H1 (cell line): ENCODE measurements around the gene IL7R. TPM values are rescaled to one million over a fixed set of nuclear protein-coding genes. Genes with fewer than 3 reads are reported as not detected.

Experiments
- CTCF ChIA-PET: fragments of 300-600 bp; sonication (Branson Sonifier 250); formaldehyde crosslinking; loops from one replicate; lab custom pipeline; 2021; ENCODE audit not compliant: partially characterized antibody; lab: Charles Lee
- POLR2A ChIA-PET: fragments of 300-600 bp; sonication (Branson Sonifier 250); formaldehyde crosslinking; loops from one replicate; lab custom pipeline; 2021; ENCODE audit warnings: inconsistent platforms; ENCODE audit not compliant: partially characterized antibody; lab: Charles Lee
- DNase-seq, 2 experiments: peaks; one replicate each; pipeline versions ENCODE4 v3.0.0 to v3.0.0-alpha.2; 2010 to 2022; ENCODE audit warnings: low spot score in 2 of 2, low read depth in 1 of 2, mixed read lengths in 1 of 2
- FAIRE-seq: peaks from 2 replicates; lab custom pipeline; 2011; peaks lifted over from hg19 to GRCh38; lab: Jason Lieb, UNC
- H2AFZ ChIP-seq: 2 replicates; pipeline ENCODE4 v1.8.1; 2012; ENCODE audit warnings: low read length, inconsistent platforms
- H2AK5ac ChIP-seq: 2 replicates; pipeline ENCODE4 v1.6.1; 2013; ENCODE audit warnings: low read depth, low read length
- H2BK120ac ChIP-seq: replicated peaks from 2 replicates; pipeline ENCODE3; 2013; ENCODE audit warnings: low read depth, low read length, inconsistent platforms
- H2BK12ac ChIP-seq: 2 replicates; pipeline ENCODE4 v1.6.1; 2013; ENCODE audit warnings: low read depth, low read length
- H2BK15ac ChIP-seq: 2 replicates; pipeline ENCODE4 v1.6.1; 2013; ENCODE audit warnings: low read length
- H2BK20ac ChIP-seq: 2 replicates; pipeline ENCODE4 v1.6.1; 2013; ENCODE audit warnings: low read length
- H2BK5ac ChIP-seq: 2 replicates; pipeline ENCODE4 v1.6.1; 2013; ENCODE audit warnings: low read depth, low read length
- H3K14ac ChIP-seq: 2 replicates; pipeline ENCODE4 v1.6.1; 2013; ENCODE audit warnings: inconsistent platforms; ENCODE audit not compliant: insufficient read length
- H3K18ac ChIP-seq: 2 replicates; pipeline ENCODE4 v1.6.1; 2013; ENCODE audit warnings: low read length; ENCODE audit errors: extremely low read depth
- H3K23ac ChIP-seq: 2 replicates; pipeline ENCODE4 v1.6.1; 2013; ENCODE audit warnings: inconsistent platforms; ENCODE audit not compliant: insufficient read length
- H3K23me2 ChIP-seq: 2 replicates; pipeline ENCODE4 v1.6.1; 2013; ENCODE audit warnings: low read depth, low read length
- H3K27ac ChIP-seq: 2 replicates; pipeline ENCODE4 v1.6.1; 2011; ENCODE audit warnings: low read depth, low read length, inconsistent platforms
- H3K27me3 ChIP-seq, 4 experiments: replicated peaks in 1 of 4; 1 replicate in 1 of 4; 2 replicates in 3 of 4; pipeline versions ENCODE4 v1.6.1 to v1.8.1; 2011 to 2013; ENCODE audit warnings: low read length in 3 of 4, mild to moderate bottlenecking in 3 of 4, inconsistent platforms in 2 of 4, mixed read lengths in 2 of 4, moderate library complexity in 1 of 4; ENCODE audit not compliant: control insufficient read depth in 3 of 4, insufficient read depth in 3 of 4; ENCODE audit errors: extremely low read depth in 1 of 4
- H3K36me3 ChIP-seq, 4 experiments: 2 replicates each; pipeline versions ENCODE4 v1.6.1 to v1.8.1; 2011 to 2013; ENCODE audit warnings: mild to moderate bottlenecking in 4 of 4, low read length in 3 of 4, moderate library complexity in 2 of 4, control low read depth in 1 of 4, inconsistent platforms in 1 of 4; ENCODE audit not compliant: insufficient read depth in 4 of 4, control insufficient read depth in 2 of 4
- H3K4ac ChIP-seq: replicated peaks from 2 replicates; pipeline ENCODE3; 2013; ENCODE audit warnings: low read length, low read depth, mixed read lengths, inconsistent platforms; ENCODE audit not compliant: insufficient read length
- H3K4me1 ChIP-seq, 4 experiments: replicated peaks in 1 of 4; 1 replicate in 1 of 4; 2 replicates in 3 of 4; pipeline versions ENCODE4 v1.6.1 to v1.8.1; 2011 to 2013; ENCODE audit warnings: low read length in 3 of 4, inconsistent platforms in 2 of 4, mixed read lengths in 1 of 4; ENCODE audit not compliant: insufficient read depth in 4 of 4, control insufficient read depth in 3 of 4
- H3K4me2 ChIP-seq, 2 experiments: 2 replicates each; pipeline versions ENCODE4 v1.6.1 to v1.8.1; 2011 to 2013; ENCODE audit warnings: low read depth in 2 of 2, low read length in 2 of 2, control low read depth in 1 of 2, inconsistent platforms in 1 of 2, mild to moderate bottlenecking in 1 of 2; ENCODE audit not compliant: insufficient read depth in 1 of 2
- H3K4me3 ChIP-seq, 4 experiments: fragments of 200-600, 300-600 bp in 1 of 4; sonication (generic), shearing (Covaris generic), sonication (Bioruptor Twin) in 1 of 4; 2 replicates each; pipeline versions ENCODE4 v1.5.1 to v1.8.1; 2011 to 2016; ENCODE audit warnings: low read length in 4 of 4, low read depth in 3 of 4, control low read depth in 2 of 4, inconsistent platforms in 2 of 4, mild to moderate bottlenecking in 2 of 4, mixed read lengths in 1 of 4, moderate library complexity in 1 of 4; ENCODE audit not compliant: insufficient read depth in 2 of 4; ENCODE audit errors: extremely low read depth in 1 of 4
- H3K56ac ChIP-seq: replicated peaks from 2 replicates; pipeline ENCODE3; 2013; ENCODE audit warnings: low read depth, mild to moderate bottlenecking, mixed read lengths, low read length, inconsistent platforms; ENCODE audit not compliant: insufficient read length
- H3K79me1 ChIP-seq: 2 replicates; pipeline ENCODE4 v1.6.1; 2013; ENCODE audit warnings: low read depth, low read length, control low read depth
- H3K79me2 ChIP-seq, 2 experiments: 2 replicates each; pipeline versions ENCODE4 v1.6.1 to v1.8.1; 2012 to 2013; ENCODE audit warnings: low read length in 2 of 2, mild to moderate bottlenecking in 2 of 2, inconsistent platforms in 1 of 2; ENCODE audit not compliant: insufficient read depth in 2 of 2, control insufficient read depth in 1 of 2
- H3K9ac ChIP-seq, 4 experiments: replicated peaks in 1 of 4; 1 replicate in 1 of 4; 2 replicates in 3 of 4; pipeline versions ENCODE4 v1.6.1 to v1.8.1; 2011 to 2013; ENCODE audit warnings: low read depth in 3 of 4, low read length in 3 of 4, control low read depth in 2 of 4, mild to moderate bottlenecking in 2 of 4, moderate library complexity in 2 of 4, inconsistent platforms in 1 of 4; ENCODE audit errors: extremely low read depth in 1 of 4
- H3K9me3 ChIP-seq, 2 experiments: 2 replicates each; pipeline versions ENCODE4 v1.6.1 to v1.8.1; 2012 to 2013; ENCODE audit warnings: mild to moderate bottlenecking in 2 of 2, moderate library complexity in 2 of 2, control low read depth in 1 of 2, inconsistent platforms in 1 of 2, low read depth in 1 of 2, low read length in 1 of 2, mixed read lengths in 1 of 2; ENCODE audit not compliant: insufficient read depth in 2 of 2
- H4K20me1 ChIP-seq, 2 experiments: replicated peaks in 1 of 2; 2 replicates each; pipeline versions ENCODE3 to v1.8.1; 2011 to 2013; ENCODE audit warnings: inconsistent platforms in 2 of 2, low read length in 2 of 2, mild to moderate bottlenecking in 1 of 2; ENCODE audit not compliant: insufficient read depth in 2 of 2, control insufficient read depth in 1 of 2
- H4K5ac ChIP-seq: 2 replicates; pipeline ENCODE4 v1.6.1; 2013; ENCODE audit warnings: low read length, low read depth, mixed read lengths, inconsistent platforms; ENCODE audit not compliant: insufficient read length
- H4K8ac ChIP-seq: 2 replicates; pipeline ENCODE4 v1.8.0; 2013; ENCODE audit warnings: mild to moderate bottlenecking, moderate library complexity, low read length, inconsistent platforms; ENCODE audit not compliant: insufficient read depth; ENCODE audit errors: extremely low read depth
- H4K91ac ChIP-seq: replicated peaks from 2 replicates; pipeline ENCODE3; 2013; ENCODE audit warnings: low read length, mixed read lengths, inconsistent platforms; ENCODE audit not compliant: insufficient read length
- BACH1 ChIP-seq: IDR thresholded peaks from 2 replicates; pipeline ENCODE4 v1.6.1; 2012; ENCODE audit warnings: low read length, improper control_type of control experiment
- WGBS, 2 experiments: shearing (Covaris generic) in 1 of 2; methylation state at CpG; one replicate each; pipeline versions ENCODE4 v1.1.6 to v1.1.7; 2013 to 2015; ENCODE audit warnings: low lambda C conversion rate in 2 of 2, mixed read lengths in 2 of 2, inconsistent platforms in 1 of 2, low coverage in 1 of 2, missing lambda C conversion rate in 1 of 2; ENCODE audit not compliant: insufficient replicate concordance in 2 of 2, insufficient coverage in 1 of 2, insufficient read length in 1 of 2; ENCODE audit errors: extremely low coverage in 1 of 2, missing lambda C conversion rate in 1 of 2; 5-methylcytosine and 5-hydroxymethylcytosine counted together
- polyA plus RNA-seq, 7 experiments: library from polyadenylated mRNA; depleted of rRNA in 3 of 7; stranded (reverse) in 5 of 7; unstranded in 2 of 7; fragments of >200 nt in 5 of 7; fragments of 200-250 nt in 2 of 7; gene quantifications; 1 replicate in 5 of 7; 2 replicates in 1 of 7; 4 replicates in 1 of 7; pipeline versions ENCODE4 v1.2.1 to v1.2.3, GENCODE V29; 2011 to 2013; ENCODE audit warnings: missing spikeins in 2 of 7, mixed read lengths in 2 of 7
- total RNA-seq: library from RNA; stranded (reverse); fragmentation: NEBNext Ultra II Directional; extraction: Animal tissue kit (Norgen Biotek cat#: 25700); gene quantifications from 2 replicates; pipeline ENCODE4 v1.2.1, GENCODE V29; 2021

Gene IL7R
- total and polyA plus RNA-seq, 2 of the 8 experiments (the other 6 are each of a cell fraction or from before 2014, with no cell fraction given): not detected

DNA sequence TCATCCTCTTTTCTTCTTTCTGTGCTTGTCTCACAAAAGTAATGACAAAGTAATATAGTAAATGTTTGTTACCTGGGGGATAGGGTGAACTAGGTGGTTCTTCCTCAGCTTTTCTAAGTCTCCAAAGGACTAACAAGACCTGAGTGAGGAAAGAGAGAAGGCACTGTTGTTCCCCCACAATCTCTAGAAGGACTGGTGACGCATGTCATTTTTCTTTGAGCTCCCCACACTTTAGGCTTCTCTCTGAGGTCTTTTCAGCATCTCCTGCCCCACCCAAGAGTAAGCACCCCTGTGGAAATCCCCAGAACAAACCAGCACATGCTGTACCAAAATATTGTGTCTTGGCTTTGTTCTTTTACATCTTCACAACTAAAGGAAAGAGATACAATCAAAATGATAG, 2.4 kb upstream of the IL7R start:
- Histone ChIP-seq H2BK5ac (no peak overlapping the region), H3K14ac (no peak overlapping the region), H2AK5ac (no peak overlapping the region), H4K5ac (no peak overlapping the region), H3K4ac (no peak overlapping the region), H3K4me3 (no peak overlapping the region), H3K56ac (no peak overlapping the region), H3K36me3 (no peaks in the 10 kb centered on the region), H3K27ac (no peak overlapping the region), H3K4me2 (no peak overlapping the region), H3K23me2 (no peaks in the 10 kb centered on the region), H3K9me3 (no peaks in the 10 kb centered on the region), H2BK20ac (no peak overlapping the region), H3K27me3 (no peaks in the 10 kb centered on the region), H2AFZ (no peak overlapping the region), H3K4me1 (peaks cover 0 to 3% (median under 1%) of the 10 kb centered on the region in 4 experiments; a peak in 3 of 7 replicates), H2BK15ac (no peak overlapping the region), H3K79me2 (no peaks in the 10 kb centered on the region), H3K23ac (no peak overlapping the region), H2BK120ac (no peak overlapping the region), H3K18ac (no peak overlapping the region), H2BK12ac (no peak overlapping the region), H3K9ac (no peak overlapping the region), H3K79me1 (no peaks in the 10 kb centered on the region), H4K20me1 (no peaks in the 10 kb centered on the region), H4K91ac (no peak overlapping the region), H4K8ac (no peak overlapping the region)
- no peak for DNase-seq
- no peak for TF ChIP-seq BACH1
- no peak for FAIRE-seq
- POLR2A ChIA-PET: no interaction called here
- CTCF ChIA-PET: no interaction called here
- WGBS, 2 experiments: 100% methylated on average over 1 of the region's 1 CpG; no CpG with 5 or more reads in 1 of the 2 experiments
